B cell (primary cell): ENCODE results near the gene ICOSLG. TPM values are rescaled to one million over a fixed set of nuclear protein-coding genes. Genes with fewer than 3 reads are reported as not detected.
"Not testable (repeated sequence)": the region's sequence is repeated elsewhere in the genome, so short reads cannot be mapped to it uniquely, and the experiment has no call there.

Experiments
- ATAC-seq: fragments of 200-7000 bp; cut with Tn5 transposase; one replicate; pipeline ENCODE4 v1.10.0; 2021; ENCODE audit warnings: low read depth, mild to moderate bottlenecking, moderate number of reproducible peaks, moderate library complexity
- CTCF ChIA-PET: fragments of 350-600 bp; sonication (Branson Sonifier 250); formaldehyde crosslinking; loops from one replicate; lab custom pipeline; 2021; ENCODE audit warnings: antibody characterized with exemption, inconsistent platforms; lab: Charles Lee
- POLR2A ChIA-PET: fragments of 350-600 bp; sonication (Branson Sonifier 250); formaldehyde crosslinking; loops from one replicate; lab custom pipeline; 2021; ENCODE audit warnings: antibody characterized with exemption; lab: Charles Lee
- DNase-seq: peaks from one replicate; pipeline ENCODE4 v3.0.0; 2013
- H2AFZ ChIP-seq: 2 replicates; pipeline ENCODE4 v1.6.1; 2012; ENCODE audit warnings: mild to moderate bottlenecking, low read depth, low read length; ENCODE audit not compliant: insufficient read depth, poor library complexity, severe bottlenecking
- H3K27ac ChIP-seq, 2 donors: 1 replicate in 1 of 2; 2 replicates in 1 of 2; pipeline ENCODE4 v1.5.1; 2012 to 2013; ENCODE audit warnings: low read length in 2 of 2, mild to moderate bottlenecking in 2 of 2, moderate library complexity in 1 of 2
- H3K27me3 ChIP-seq, 4 experiments: fragments of 200-600 bp in 1 of 4; sonication (generic) in 1 of 4; replicated peaks in 1 of 4; 1 replicate in 2 of 4; 2 replicates in 2 of 4; pipeline versions ENCODE4 v1.6.1 to v1.7.0; 2013 to 2016; ENCODE audit warnings: low read length in 3 of 4, mild to moderate bottlenecking in 2 of 4, mixed read lengths in 1 of 4, moderate library complexity in 1 of 4; ENCODE audit not compliant: insufficient read depth in 4 of 4, control insufficient read depth in 3 of 4; ENCODE audit errors: control extremely low read depth in 1 of 4
- H3K36me3 ChIP-seq, 2 experiments: replicated peaks in 1 of 2; 1 replicate in 1 of 2; 2 replicates in 1 of 2; pipeline versions ENCODE4 v1.6.1 to v1.7.1; 2013; ENCODE audit warnings: low read length in 1 of 2; ENCODE audit not compliant: insufficient read depth in 2 of 2, control insufficient read depth in 1 of 2; ENCODE audit errors: control extremely low read depth in 1 of 2, extremely low read depth in 1 of 2
- H3K4me1 ChIP-seq, 2 donors: fragments of 200-600 bp in 1 of 2; sonication (generic) in 1 of 2; 1 replicate in 1 of 2; 2 replicates in 1 of 2; pipeline versions ENCODE4 v1.5.1 to v1.6.1; 2013 to 2017; ENCODE audit warnings: low read length in 2 of 2; ENCODE audit not compliant: control insufficient read depth in 2 of 2, insufficient read depth in 2 of 2
- H3K4me2 ChIP-seq: replicated peaks from 2 replicates; pipeline ENCODE3; 2012; ENCODE audit warnings: mild to moderate bottlenecking, low read depth, low read length; ENCODE audit not compliant: poor library complexity, severe bottlenecking
- H3K4me3 ChIP-seq, 5 experiments: fragments of 200-600 bp in 1 of 5; sonication (generic) in 1 of 5; 1 replicate in 3 of 5; 2 replicates in 2 of 5; pipeline versions ENCODE4 v1.5.1 to v1.7.0; 2011 to 2016; ENCODE audit warnings: low read length in 4 of 5, mild to moderate bottlenecking in 4 of 5, low read depth in 2 of 5, control low read depth in 1 of 5, moderate library complexity in 1 of 5; ENCODE audit not compliant: insufficient read depth in 1 of 5; ENCODE audit errors: control extremely low read depth in 1 of 5, extremely low read depth in 1 of 5
- H3K79me2 ChIP-seq: fragments of 200-600 bp; sonication (generic); one replicate; pipeline ENCODE4 v1.6.0; 2016; ENCODE audit warnings: low read length; ENCODE audit not compliant: control insufficient read depth, insufficient read depth
- H3K9ac ChIP-seq: fragments of 200-600 bp; sonication (generic); 2 replicates; pipeline ENCODE4 v1.6.1; 2017; ENCODE audit warnings: mild to moderate bottlenecking, low read length, moderate library complexity
- H3K9me3 ChIP-seq, 3 donors: one replicate each; pipeline versions ENCODE4 v1.6.1 to v1.7.1; 2013; ENCODE audit warnings: low read length in 2 of 3; ENCODE audit not compliant: control insufficient read depth in 2 of 3, insufficient read depth in 1 of 3; ENCODE audit errors: control extremely low read depth in 1 of 3
- H4K20me1 ChIP-seq: 2 replicates; pipeline ENCODE4 v1.6.0; 2012; ENCODE audit warnings: mild to moderate bottlenecking, low read length; ENCODE audit not compliant: insufficient read depth, control insufficient read depth, poor library complexity, severe bottlenecking
- H3K27ac Mint-ChIP-seq: one replicate; pipeline ENCODE4 v1.8.0; 2021; ENCODE audit warnings: mixed read lengths
- H3K27me3 Mint-ChIP-seq: one replicate; pipeline ENCODE4 v1.8.0; 2021; ENCODE audit warnings: mixed read lengths
- H3K4me1 Mint-ChIP-seq: one replicate; pipeline ENCODE4 v1.8.0; 2021; ENCODE audit warnings: mixed read lengths
- H3K4me3 Mint-ChIP-seq: one replicate; pipeline ENCODE4 v1.8.0; 2021; ENCODE audit warnings: mixed read lengths
- H3K9me3 Mint-ChIP-seq: one replicate; pipeline ENCODE4 v1.8.0; 2022; ENCODE audit warnings: mixed read lengths; ENCODE audit not compliant: insufficient read depth
- EZH2 ChIP-seq: IDR thresholded peaks from 2 replicates; pipeline ENCODE4 v1.6.1; 2012; ENCODE audit warnings: borderline replicate concordance, low read depth, mild to moderate bottlenecking, moderate library complexity, low read length; ENCODE audit not compliant: insufficient read depth, poor library complexity, severe bottlenecking
- whole genome bisulfite sequencing: methylation state at CpG from one replicate; pipeline ENCODE4 v1.1.5; 2013; ENCODE audit warnings: missing lambda C conversion rate; ENCODE audit not compliant: insufficient coverage; 5-methylcytosine and 5-hydroxymethylcytosine counted together
- intact Hi-C: fragments of 100-400 bp; cut with micrococcal nuclease; formaldehyde crosslinking; loops from one replicate; pipeline ENCODE4 v1.10.0; 2022
- polyA plus RNA-seq: library from polyadenylated mRNA; depleted of rRNA; stranded (reverse); fragments of >200 nt; gene quantifications from 2 replicates; pipeline ENCODE4 v1.2.3, GENCODE V29; 2012
- total RNA-seq, 2 donors: library from RNA; stranded (reverse); fragments of 120-200 nt in 1 of 2; gene quantifications; 1 replicate in 1 of 2; 2 replicates in 1 of 2; pipeline versions ENCODE4 v1.2.3 to v1.2.4, GENCODE V29; 2013 to 2022
- TF ChIP-seq, protein P1 (sequence below): fragments of 200-600 bp; IDR thresholded peaks from one replicate; pipeline ENCODE4 v1.8.0; 2022; ENCODE audit warnings: antibody characterized with exemption, mild to moderate bottlenecking

The ICOSLG gene
- total and polyA plus RNA-seq, 2 donors (not counting 1 experiment from before 2014, with no cell fraction given) = 40.2 to 124 TPM

DNA sequence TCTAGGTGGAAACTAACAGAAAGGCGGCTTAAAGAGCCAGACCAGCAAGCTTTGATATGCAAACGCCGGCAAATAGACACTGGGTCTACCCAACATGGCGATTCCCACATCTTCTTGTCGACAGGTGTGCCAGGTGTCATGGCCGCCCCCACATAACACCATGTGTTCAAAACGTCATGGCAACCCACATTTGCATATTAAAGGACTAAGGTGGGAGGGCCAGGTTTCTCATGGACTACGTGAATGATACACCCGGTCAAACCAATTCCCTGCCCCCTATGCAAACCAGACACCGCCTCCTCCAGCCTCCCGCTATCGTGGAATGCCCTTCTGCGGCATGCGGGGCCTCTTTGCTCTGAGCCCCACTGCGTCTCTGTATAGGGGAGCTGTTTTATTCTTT, 41.3 kb downstream of the ICOSLG start:
- peaks cover 19% of the 10 kb centered on the region for H3K4me1 Mint-ChIP-seq
- Histone ChIP-seq H3K4me3 (no peak overlapping the region), H3K9ac (no peak overlapping the region), H3K27ac (no peak overlapping the region), H3K4me2 (no peak overlapping the region), H3K36me3 (no peaks in the 10 kb centered on the region), H3K4me1 (peaks cover 0 to 12% of the 10 kb centered on the region in 2 donors), H3K79me2 (no peaks in the 10 kb centered on the region), H3K27me3 (no peaks in the 10 kb centered on the region), H4K20me1 (no peaks in the 10 kb centered on the region), H3K9me3 (no peaks in the 10 kb centered on the region), H2AFZ (no peak overlapping the region)
- WGBS = 58% methylated on average over 5 of the region's 15 CpGs
- ATAC-seq = no peak
- ChIA-PET POLR2A (interaction anchor here (0.6 kb wide), 1 partner anchor 69 kb away, joined by 3 read pairs; no protein-coding TSS in a partner anchor), CTCF (no interaction called here)
- no peak for TF ChIP-seq EZH2
- TF ChIP-seq, protein P1, sequence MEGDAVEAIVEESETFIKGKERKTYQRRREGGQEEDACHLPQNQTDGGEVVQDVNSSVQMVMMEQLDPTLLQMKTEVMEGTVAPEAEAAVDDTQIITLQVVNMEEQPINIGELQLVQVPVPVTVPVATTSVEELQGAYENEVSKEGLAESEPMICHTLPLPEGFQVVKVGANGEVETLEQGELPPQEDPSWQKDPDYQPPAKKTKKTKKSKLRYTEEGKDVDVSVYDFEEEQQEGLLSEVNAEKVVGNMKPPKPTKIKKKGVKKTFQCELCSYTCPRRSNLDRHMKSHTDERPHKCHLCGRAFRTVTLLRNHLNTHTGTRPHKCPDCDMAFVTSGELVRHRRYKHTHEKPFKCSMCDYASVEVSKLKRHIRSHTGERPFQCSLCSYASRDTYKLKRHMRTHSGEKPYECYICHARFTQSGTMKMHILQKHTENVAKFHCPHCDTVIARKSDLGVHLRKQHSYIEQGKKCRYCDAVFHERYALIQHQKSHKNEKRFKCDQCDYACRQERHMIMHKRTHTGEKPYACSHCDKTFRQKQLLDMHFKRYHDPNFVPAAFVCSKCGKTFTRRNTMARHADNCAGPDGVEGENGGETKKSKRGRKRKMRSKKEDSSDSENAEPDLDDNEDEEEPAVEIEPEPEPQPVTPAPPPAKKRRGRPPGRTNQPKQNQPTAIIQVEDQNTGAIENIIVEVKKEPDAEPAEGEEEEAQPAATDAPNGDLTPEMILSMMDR = no peak
- H3K27ac Mint-ChIP-seq = peak overlapping the region; percentile 59
- DNase-seq = peak; percentile 54
- H3K9me3 Mint-ChIP-seq = no peaks in the 10 kb centered on the region
- no peaks in the 10 kb centered on the region for H3K27me3 Mint-ChIP-seq
- intact Hi-C loops = no loop called here
- no peak overlapping the region for H3K4me3 Mint-ChIP-seq

DNA sequence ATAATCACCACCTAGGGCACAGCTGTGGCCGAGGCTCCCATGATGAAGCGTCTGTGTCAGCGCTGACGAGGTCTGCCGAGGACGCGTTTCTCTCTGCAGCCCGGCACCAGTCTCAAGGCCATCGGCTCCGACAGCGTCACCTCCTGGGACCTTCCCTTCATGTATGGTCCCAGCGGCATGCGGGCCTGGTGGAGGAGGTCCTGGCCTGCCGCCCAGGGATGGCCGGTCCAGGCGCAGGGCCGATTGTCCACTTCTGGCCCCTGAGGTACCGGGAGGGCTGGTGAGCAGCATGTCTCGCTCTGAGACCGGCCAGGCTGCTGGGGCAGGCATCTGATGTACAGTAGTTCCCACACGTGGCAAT, 43.6 kb downstream of the ICOSLG start:
- H3K4me3 ChIP-seq, H3K9ac ChIP-seq, H3K27me3 ChIP-seq, H4K20me1 ChIP-seq, H2AFZ ChIP-seq, H3K9me3 Mint-ChIP-seq, H3K27ac Mint-ChIP-seq, H3K4me3 Mint-ChIP-seq, intact Hi-C loops, H3K27me3 Mint-ChIP-seq, H3K4me2 ChIP-seq, H3K27ac ChIP-seq, ATAC-seq, POLR2A ChIA-PET, H3K36me3 ChIP-seq, CTCF ChIA-PET, H3K9me3 ChIP-seq, DNase-seq, H3K79me2 ChIP-seq: not testable (repeated sequence)
- H3K4me1 Mint-ChIP-seq = peaks cover 19% of the 10 kb centered on the region
- 100% methylated on average over 5 of the region's 21 CpGs for WGBS
- H3K4me1 ChIP-seq = peaks cover 0 to 12% of the 10 kb centered on the region in 2 donors

DNA sequence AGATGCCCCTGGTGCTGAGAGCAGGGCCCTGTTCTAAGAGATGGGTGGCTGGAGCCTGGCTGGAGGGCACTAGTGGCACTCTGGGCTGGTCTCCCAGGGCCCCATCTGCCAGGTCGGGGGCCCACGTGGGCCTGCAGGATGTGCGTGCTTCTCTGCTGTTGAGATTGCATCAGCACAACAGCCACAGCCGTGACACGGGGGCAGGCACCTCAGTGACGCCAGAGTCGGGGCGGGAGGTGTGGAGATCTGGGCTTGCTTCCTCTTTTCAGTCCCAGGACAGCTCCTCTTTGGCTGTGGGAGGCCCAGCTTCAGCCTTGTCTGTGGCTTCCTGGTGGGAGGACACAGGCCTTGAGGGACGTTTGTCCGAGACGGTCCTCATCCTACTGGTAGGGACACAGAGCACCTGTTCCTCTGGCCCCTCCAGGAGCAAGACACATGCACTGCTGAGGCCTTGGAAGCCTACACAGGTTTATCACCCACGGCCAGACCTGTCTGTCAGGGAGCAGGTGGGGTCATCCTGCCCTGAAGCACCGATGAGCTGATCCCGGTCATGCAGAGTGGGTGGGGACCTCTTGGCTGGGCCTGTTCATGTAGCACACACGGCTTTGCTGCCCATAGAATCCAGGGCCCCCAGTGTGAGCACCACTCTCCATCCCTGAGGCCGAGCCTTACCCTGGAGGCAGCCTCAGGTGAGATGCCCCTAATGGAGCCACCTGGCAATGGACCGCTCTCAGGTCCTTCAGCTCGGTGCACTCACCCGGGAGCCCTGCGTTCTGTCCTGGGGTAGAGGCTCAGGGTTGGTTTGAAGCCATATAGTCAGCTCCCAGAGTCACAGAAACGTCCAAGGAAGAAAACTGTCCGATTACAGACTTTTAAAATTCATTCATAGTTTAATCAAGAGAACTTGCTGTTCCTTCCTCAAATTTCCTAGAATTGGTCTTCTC, 44.3 kb downstream of the ICOSLG start:
- H3K4me3 ChIP-seq, H4K20me1 ChIP-seq, H3K36me3 ChIP-seq, intact Hi-C loops, H3K27me3 Mint-ChIP-seq, H3K9ac ChIP-seq, H3K4me2 ChIP-seq, H3K9me3 Mint-ChIP-seq, H2AFZ ChIP-seq, H3K27me3 ChIP-seq, POLR2A ChIA-PET, H3K79me2 ChIP-seq, CTCF ChIA-PET, H3K9me3 ChIP-seq: not testable (repeated sequence)
- ATAC-seq (peak; percentile 88), DNase-seq (peak; percentile 88)
- Mint-ChIP-seq H3K27ac (peak overlapping the region; percentile 86), H3K4me1 (peaks cover 19% of the 10 kb centered on the region), H3K4me3 (peak overlapping the region; percentile 19)
- peak overlapping the region; percentile 76 to 85 for H3K27ac ChIP-seq
- peaks cover 0 to 12% of the 10 kb centered on the region in 2 donors for H3K4me1 ChIP-seq
- WGBS = 0% methylated on average over 1 of the region's 22 CpGs
